HepG2 (cell line): ENCODE measurements around the gene CDH11. TPM values are rescaled to one million over a fixed set of nuclear protein-coding genes. Genes with fewer than 3 reads are reported as not detected.

Experiments
- ATAC-seq: fragments of 200-7000 bp; cut with Tn5 transposase; 3 replicates; pipeline ENCODE4 v1.9.1; 2020; ENCODE audit warnings: mild to moderate bottlenecking, moderate library complexity
- BruUV-seq: library from RNA; stranded (reverse); fragments of 400-500 nt; replicated peaks from 2 replicates; lab custom pipeline; 2021; lab: Mats Ljungman, UMichigan
- CTCF ChIA-PET: fragments of 300-600 bp; formaldehyde crosslinking; extraction: SDS; loops from one replicate; lab custom pipeline; 2021; ENCODE audit warnings: low total read pairs, inconsistent platforms, low intra/inter-chr PET ratio; lab: Yijun Ruan, JAX
- POLR2A ChIA-PET: fragments of 350-600 bp; sonication (Branson Sonifier 250); formaldehyde crosslinking; loops from one replicate; lab custom pipeline; 2020; ENCODE audit warnings: antibody characterized with exemption, inconsistent platforms; lab: Yijun Ruan, JAX
- DNase-seq: peaks from one replicate; pipeline ENCODE4 v3.0.0-alpha.2; 2015; ENCODE audit warnings: low spot score
- FAIRE-seq: peaks from 3 replicates; lab custom pipeline; 2011; peaks lifted over from hg19 to GRCh38; lab: Jason Lieb, UNC
- H2AFZ ChIP-seq: one replicate; pipeline ENCODE4 v1.6.1; 2011; ENCODE audit warnings: low read length, inconsistent platforms
- H3K27ac ChIP-seq: fragments of 300-600 bp; 3 replicates; pipeline ENCODE4 v1.8.0; 2011; ENCODE audit warnings: mixed run types, mild to moderate bottlenecking, mixed read lengths, low read length, inconsistent platforms; ENCODE audit not compliant: insufficient read depth; ENCODE audit errors: extremely low read length
- H3K27me3 ChIP-seq, 2 experiments: fragments of 200-600 bp in 1 of 2; 2 replicates in 1 of 2; 3 replicates in 1 of 2; pipeline versions ENCODE4 v1.6.0 to v1.8.0; 2011; ENCODE audit warnings: low read length in 2 of 2, mild to moderate bottlenecking in 2 of 2, moderate library complexity in 2 of 2, inconsistent platforms in 1 of 2; ENCODE audit not compliant: insufficient read depth in 2 of 2, control insufficient read depth in 1 of 2
- H3K36me3 ChIP-seq, 2 experiments: fragments of 200-600 bp in 1 of 2; replicated peaks in 1 of 2; 2 replicates in 1 of 2; 3 replicates in 1 of 2; pipeline versions ENCODE4 v1.5.1 to v1.8.0; 2011; ENCODE audit warnings: low read length in 2 of 2, inconsistent platforms in 1 of 2; ENCODE audit not compliant: insufficient read depth in 2 of 2, control insufficient read depth in 1 of 2
- H3K4me1 ChIP-seq: 2 replicates; pipeline ENCODE4 v1.5.1; 2012; ENCODE audit warnings: low read length, inconsistent platforms; ENCODE audit not compliant: insufficient read depth
- H3K4me2 ChIP-seq: 2 replicates; pipeline ENCODE4 v1.6.0; 2011; ENCODE audit warnings: low read depth, low read length, inconsistent platforms
- H3K4me3 ChIP-seq, 3 experiments: fragments of 200-600 bp in 1 of 3; sonication (generic), shearing (Covaris generic) in 1 of 3; replicated peaks in 1 of 3; 2 replicates each; pipeline ENCODE4 v1.5.1; 2011 to 2016; ENCODE audit warnings: low read length in 3 of 3, inconsistent platforms in 2 of 3, low read depth in 2 of 3, mild to moderate bottlenecking in 2 of 3, control low read depth in 1 of 3, mixed read lengths in 1 of 3; ENCODE audit not compliant: insufficient read depth in 1 of 3
- H3K79me2 ChIP-seq: one replicate; pipeline ENCODE4 v1.6.1; 2011; ENCODE audit warnings: low read length, inconsistent platforms; ENCODE audit not compliant: insufficient read depth
- H3K9ac ChIP-seq: 2 replicates; pipeline ENCODE4 v1.6.0; 2011; ENCODE audit warnings: mild to moderate bottlenecking, low read depth, low read length, inconsistent platforms; ENCODE audit not compliant: insufficient read depth
- H3K9me3 ChIP-seq: 2 replicates; pipeline ENCODE4 v1.5.1; 2012; ENCODE audit warnings: mild to moderate bottlenecking, low read length
- H4K20me1 ChIP-seq: 2 replicates; pipeline ENCODE4 v1.6.0; 2011; ENCODE audit warnings: inconsistent platforms, mild to moderate bottlenecking, low read length, moderate library complexity; ENCODE audit not compliant: insufficient read depth
- AKAP8 ChIP-seq: sonication (generic); formaldehyde crosslinking; IDR thresholded peaks from 2 replicates; pipeline ENCODE4 v1.5.1; 2020; ENCODE audit warnings: mild to moderate bottlenecking, missing genetic modification reagents
- HDAC6 ChIP-seq: fragments of 200-600 bp; sonication (generic); IDR thresholded peaks from 2 replicates; pipeline ENCODE4 v1.7.0; 2017; ENCODE audit warnings: mild to moderate bottlenecking, antibody characterized with exemption, low read length, low read depth
- HNF4A ChIP-seq: sonication (generic); formaldehyde crosslinking; IDR thresholded peaks from 2 replicates; pipeline ENCODE4 v1.4.0; 2020; ENCODE audit warnings: missing genetic modification reagents
- HOXA9 ChIP-seq: sonication (generic); formaldehyde crosslinking; IDR thresholded peaks from 2 replicates; pipeline ENCODE4 v1.8.1; 2022; ENCODE audit warnings: missing genetic modification reagents, mild to moderate bottlenecking, moderate library complexity, borderline replicate concordance
- RARA ChIP-seq: IDR thresholded peaks from 2 replicates; pipeline ENCODE4 v1.6.1; 2016; ENCODE audit warnings: missing genetic modification reagents, missing compliant biosample characterization
- STAG1 ChIP-seq: sonication (generic); formaldehyde crosslinking; IDR thresholded peaks from 2 replicates; pipeline ENCODE4 v1.4.0; 2020; ENCODE audit warnings: missing genetic modification reagents
- ZBTB40 ChIP-seq, 2 experiments: fragments of 450-650 bp in 1 of 2; sonication (generic) in 1 of 2; formaldehyde crosslinking in 1 of 2; IDR thresholded peaks; 2 replicates each; pipeline versions ENCODE4 v1.6.1 to v1.8.0; 2016 to 2022; ENCODE audit warnings: antibody characterized with exemption in 1 of 2, mild to moderate bottlenecking in 1 of 2, missing genetic modification reagents in 1 of 2
- ZNF180 ChIP-seq: sonication (generic); formaldehyde crosslinking; IDR thresholded peaks from 2 replicates; pipeline ENCODE4 v1.4.0; 2020; ENCODE audit warnings: low read depth, missing genetic modification reagents, borderline replicate concordance
- ZNF264 ChIP-seq: sonication (generic); formaldehyde crosslinking; IDR thresholded peaks from 2 replicates; pipeline ENCODE4 v1.4.0; 2020; ENCODE audit warnings: missing genetic modification reagents
- ZNF337 ChIP-seq: sonication (generic); formaldehyde crosslinking; IDR thresholded peaks from 2 replicates; pipeline ENCODE4 v1.5.1; 2020; ENCODE audit warnings: missing genetic modification reagents, low read depth, mild to moderate bottlenecking, borderline replicate concordance
- ZSCAN5A ChIP-seq: sonication (generic); formaldehyde crosslinking; IDR thresholded peaks from 2 replicates; pipeline ENCODE4 v1.8.0; 2022; ENCODE audit warnings: mild to moderate bottlenecking, missing genetic modification reagents, borderline replicate concordance
- WGBS: methylation state at CpG from one replicate; pipeline ENCODE4 v1.1.6; 2017; ENCODE audit warnings: low lambda C conversion rate; 5-methylcytosine and 5-hydroxymethylcytosine counted together
- in situ Hi-C: cut with HindIII; loops from 2 replicates; pipeline ENCODE4 v1.10.0; 2017; ENCODE audit warnings: low pct_unique_long_range_greater_than_20kb; ENCODE audit not compliant: extremely low pct_ligation_motif_present
- intact Hi-C: fragments of 100-400 bp; cut with micrococcal nuclease; formaldehyde crosslinking; loops from one replicate; pipeline ENCODE4 v1.10.0; 2022; ENCODE audit not compliant: unreplicated experiment
- polyA plus RNA-seq, 8 experiments: library from polyadenylated mRNA; depleted of rRNA in 3 of 8; stranded (reverse) in 7 of 8; unstranded in 1 of 8; fragments of >200 nt; fragmentation: Illumina TruSeq in 4 of 8; extraction: Trizol in 4 of 8; gene quantifications; 2 replicates each; pipeline versions ENCODE4 v1.2.1 to v1.2.3, GENCODE V29; 2011 to 2016; ENCODE audit warnings: low read depth in 4 of 8, missing spikeins in 1 of 8, mixed read lengths in 1 of 8; ENCODE audit not compliant: insufficient read depth in 1 of 8
- total RNA-seq, 5 experiments: library from RNA; depleted of rRNA; stranded (reverse); fragments of >200 nt; fragmentation: Illumina TruSeq; extraction: Trizol; gene quantifications; 2 replicates each; pipeline ENCODE4 v1.2.3, GENCODE V29; 2016; ENCODE audit warnings: low read depth in 1 of 5
- TF ChIP-seq, protein P1 (sequence below): sonication (generic); formaldehyde crosslinking; IDR thresholded peaks from 2 replicates; pipeline ENCODE4 v1.4.0; 2020; ENCODE audit warnings: missing genetic modification reagents

Gene CDH11
- total and polyA plus RNA-seq, 2 of the 13 experiments (the other 11 are each of a cell fraction or from before 2014, with no cell fraction given): not detected

GRCh38 chr16:64962786-64963185, 159.1 kb downstream of the CDH11 start:
- ChIA-PET CTCF (no interaction called here), POLR2A (no interaction called here)
- H3K79me2 ChIP-seq: no peaks in the 10 kb centered on the region
- no peak overlapping the region for H3K27ac ChIP-seq
- 0% methylated on average over 2 of the region's 2 CpGs for WGBS
- TF ChIP-seq STAG1 (CRISPR knock-in tag) (no peak), HDAC6 (no peak), ZSCAN5A (CRISPR knock-in tag) (no peak), ZNF337 (CRISPR knock-in tag) (no peak), RARA (CRISPR knock-in tag) (no peak), HOXA9 (no peak), ZBTB40 (IDR thresholded peaks at IDR 0.05) (no peak), ZBTB40 (CRISPR knock-in tag; IDR thresholded peaks at IDR 0.05) (no peak), AKAP8 (CRISPR knock-in tag) (no peak), ZNF180 (CRISPR knock-in tag) (no peak), HNF4A (CRISPR knock-in tag) (no peak), ZNF264 (CRISPR knock-in tag) (no peak)
- TF ChIP-seq, protein P1, sequence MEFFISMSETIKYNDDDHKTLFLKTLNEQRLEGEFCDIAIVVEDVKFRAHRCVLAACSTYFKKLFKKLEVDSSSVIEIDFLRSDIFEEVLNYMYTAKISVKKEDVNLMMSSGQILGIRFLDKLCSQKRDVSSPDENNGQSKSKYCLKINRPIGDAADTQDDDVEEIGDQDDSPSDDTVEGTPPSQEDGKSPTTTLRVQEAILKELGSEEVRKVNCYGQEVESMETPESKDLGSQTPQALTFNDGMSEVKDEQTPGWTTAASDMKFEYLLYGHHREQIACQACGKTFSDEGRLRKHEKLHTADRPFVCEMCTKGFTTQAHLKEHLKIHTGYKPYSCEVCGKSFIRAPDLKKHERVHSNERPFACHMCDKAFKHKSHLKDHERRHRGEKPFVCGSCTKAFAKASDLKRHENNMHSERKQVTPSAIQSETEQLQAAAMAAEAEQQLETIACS (CRISPR knock-in tag): no peak
- no peak overlapping the region for H3K4me2 ChIP-seq
- no peaks in the 10 kb centered on the region for H3K36me3 ChIP-seq
- H3K9me3 ChIP-seq: peaks cover 29% of the 10 kb centered on the region
- no peak overlapping the region for H3K9ac ChIP-seq
- intact Hi-C loops: no loop called here
- DNase-seq (no peak), FAIRE-seq (no peak), ATAC-seq (no peak)
- H3K4me3 ChIP-seq: no peak overlapping the region
- no TSS peak for BruUV-seq
- H3K4me1 ChIP-seq: no peaks in the 10 kb centered on the region
- no peak overlapping the region for H2AFZ ChIP-seq
- no peaks in the 10 kb centered on the region for H3K27me3 ChIP-seq
- no peaks in the 10 kb centered on the region for H4K20me1 ChIP-seq
- in situ Hi-C loops: no loop called here
